HEK293 (cell line): Measurements from ENCODE around the gene ARMC7.

Experiments
- CTCF ChIA-PET: fragments of 350-600 bp; formaldehyde crosslinking; extraction: SDS; loops from one replicate; lab custom pipeline; 2021; ENCODE audit warnings: antibody characterized with exemption; lab: Yijun Ruan, JAX
- POLR2A ChIA-PET: fragments of 300-600 bp; formaldehyde crosslinking; extraction: SDS; loops from one replicate; lab custom pipeline; 2020; ENCODE audit warnings: antibody characterized with exemption, inconsistent platforms; lab: Yijun Ruan, JAX
- H3K27ac ChIP-seq: fragments of 200-500 bp; sonication (Bioruptor generic); 2 replicates; pipeline ENCODE4 v1.5.1; 2014; ENCODE audit warnings: low read depth, low read length, control low read depth, inconsistent platforms; ENCODE audit errors: extremely low read depth
- H3K36me3 ChIP-seq, 2 experiments: fragments of 200-500 bp in 1 of 2; sonication (Bioruptor generic) in 1 of 2; 1 replicate in 1 of 2; 2 replicates in 1 of 2; pipeline ENCODE4 v1.5.1; 2014 to 2017; ENCODE audit warnings: inconsistent platforms in 2 of 2, low read length in 2 of 2; ENCODE audit not compliant: control insufficient read depth in 2 of 2, insufficient read depth in 1 of 2
- H3K4me1 ChIP-seq: fragments of 200-500 bp; sonication (Bioruptor generic); 2 replicates; pipeline ENCODE4 v1.5.1; 2014; ENCODE audit warnings: mild to moderate bottlenecking, low read length, inconsistent platforms; ENCODE audit not compliant: control insufficient read depth, insufficient read depth
- H3K4me3 ChIP-seq: 2 replicates; pipeline ENCODE4 v1.5.1; 2011; ENCODE audit warnings: low read depth, mild to moderate bottlenecking, control low read depth, low read length, moderate library complexity
- H3K9me3 ChIP-seq: fragments of 200-500 bp; sonication (Bioruptor generic); 2 replicates; pipeline ENCODE4 v1.5.1; 2014; ENCODE audit warnings: low read depth, low read length, inconsistent platforms; ENCODE audit not compliant: control insufficient read depth, insufficient read depth
- EGR2 ChIP-seq: fragments of 450-650 bp; formaldehyde crosslinking; IDR thresholded peaks from 2 replicates; pipeline ENCODE4 v1.5.1; 2016; ENCODE audit warnings: low read depth, missing biosample characterization, missing genetic modification characterization
- TCF7L2 ChIP-seq: IDR thresholded peaks from 2 replicates; pipeline ENCODE4 v1.6.1; 2011; ENCODE audit warnings: low read depth, mild to moderate bottlenecking, inconsistent platforms, low read length, moderate library complexity, borderline replicate concordance
- ZFHX2 ChIP-seq: fragments of 450-650 bp; formaldehyde crosslinking; conservative IDR thresholded peaks from 2 replicates; pipeline ENCODE4 v1.5.1; 2016; ENCODE audit warnings: missing biosample characterization, missing genetic modification characterization
- ZNF404 ChIP-seq: fragments of 450-650 bp; formaldehyde crosslinking; IDR thresholded peaks from 2 replicates; pipeline ENCODE4 v1.5.1; 2017; ENCODE audit warnings: missing biosample characterization, missing genetic modification characterization
- ZNF501 ChIP-seq: fragments of 450-650 bp; formaldehyde crosslinking; IDR thresholded peaks from 2 replicates; pipeline ENCODE4 v1.5.1; 2016; ENCODE audit warnings: missing biosample characterization, missing genetic modification characterization
- ZNF585B ChIP-seq: fragments of 450-650 bp; formaldehyde crosslinking; IDR thresholded peaks from 2 replicates; pipeline ENCODE4 v1.5.1; 2016; ENCODE audit warnings: missing biosample characterization, missing genetic modification characterization
- ZNF600 ChIP-seq: fragments of 450-650 bp; formaldehyde crosslinking; IDR thresholded peaks from 2 replicates; pipeline ENCODE4 v1.5.1; 2016; ENCODE audit warnings: missing biosample characterization, missing genetic modification characterization
- ZNF629 ChIP-seq: fragments of 450-650 bp; formaldehyde crosslinking; IDR thresholded peaks from 2 replicates; pipeline ENCODE4 v1.5.1; 2017; ENCODE audit warnings: missing biosample characterization, missing genetic modification characterization

ARMC7 gene

GRCh38 chr17:75174996-75175395 is 65.2 kb downstream of the ARMC7 start:
- H3K4me3 ChIP-seq = no peak overlapping the region
- peaks cover 95 to 98% of the 10 kb centered on the region in 2 experiments for H3K36me3 ChIP-seq
- CTCF ChIA-PET = interaction anchor here (0.7 to 8.1 kb wide), 8 partner anchors 14 to 162 kb away, joined by 3 to 103 read pairs (median 6); partner anchors contain the start of genes GGA3 and MRPS7
- TF ChIP-seq ZNF600 (tag by site-specific recombination) (0 out of 2 replicates have a peak, but pooled peaks have one; percentile 9), TCF7L2 (no peak), ZNF501 (no peak)
- H3K27ac ChIP-seq = no peak overlapping the region
- POLR2A ChIA-PET = interaction anchor here (2.4 kb wide), 1 partner anchor 8 kb away, joined by 9 read pairs; the partner anchor contains the start of gene SUMO2
- H3K4me1 ChIP-seq = no peaks in the 10 kb centered on the region
- no peaks in the 10 kb centered on the region for H3K9me3 ChIP-seq

GRCh38 chr17:75176625-75177024 is 66.9 kb downstream of the ARMC7 start:
- Histone ChIP-seq H3K9me3 (no peaks in the 10 kb centered on the region), H3K4me3 (no peak overlapping the region), H3K4me1 (peaks cover 2% of the 10 kb centered on the region; the same call in 1 of the 2 replicates), H3K36me3 (peaks cover 90 to 94% of the 10 kb centered on the region in 2 experiments), H3K27ac (peak overlapping the region; percentile 27; the same call in 1 of the 2 replicates)
- TF ChIP-seq ZNF404 = no peak
- ChIA-PET CTCF (interaction anchor here (0.6 to 1.3 kb wide), 5 partner anchors 10 to 63 kb away, joined by 3 to 7 read pairs (median 5); partner anchors contain the start of gene NT5C), POLR2A (interaction anchor here (0.6 kb wide), 1 partner anchor 13 kb away, joined by 3 read pairs; no protein-coding TSS in a partner anchor)

GRCh38 chr17:75178453-75178852 is 68.7 kb downstream of the ARMC7 start:
- CTCF ChIA-PET = interaction anchor here (0.7 to 1.1 kb wide), 2 partner anchors 24 to 68 kb away, joined by 3 to 4 read pairs; partner anchors contain the start of gene JPT1
- POLR2A ChIA-PET = interaction anchor here (0.7 kb wide), 1 partner anchor 15 kb away, joined by 3 read pairs; no protein-coding TSS in a partner anchor

More at GRCh38 chr17:75178453-75178852, 68.7 kb downstream of the ARMC7 start:
- Histone ChIP-seq H3K4me3 (no peak overlapping the region), H3K36me3 (peaks cover 74 to 77% of the 10 kb centered on the region in 2 experiments), H3K9me3 (no peaks in the 10 kb centered on the region), H3K27ac (no peak overlapping the region), H3K4me1 (peaks cover 5% of the 10 kb centered on the region; the same call in 1 of the 2 replicates)
- TF ChIP-seq ZNF629 (tag by site-specific recombination) (no peak), ZNF585B (no peak), EGR2 (peak; percentile 32; the same call in 1 of the 2 replicates), ZFHX2 (peak; percentile 58)
